GM19324 (cell line): ENCODE results near the gene OBSCN.

Source experiments
- ATAC-seq: cut with Tn5 transposase; IDR thresholded peaks from one replicate; pipeline ENCODE4 v1.9.1; 2021; ENCODE audit warnings: mild to moderate bottlenecking, moderate library complexity; ENCODE audit not compliant: unreplicated experiment, low FRiP score

Gene OBSCN

DNA sequence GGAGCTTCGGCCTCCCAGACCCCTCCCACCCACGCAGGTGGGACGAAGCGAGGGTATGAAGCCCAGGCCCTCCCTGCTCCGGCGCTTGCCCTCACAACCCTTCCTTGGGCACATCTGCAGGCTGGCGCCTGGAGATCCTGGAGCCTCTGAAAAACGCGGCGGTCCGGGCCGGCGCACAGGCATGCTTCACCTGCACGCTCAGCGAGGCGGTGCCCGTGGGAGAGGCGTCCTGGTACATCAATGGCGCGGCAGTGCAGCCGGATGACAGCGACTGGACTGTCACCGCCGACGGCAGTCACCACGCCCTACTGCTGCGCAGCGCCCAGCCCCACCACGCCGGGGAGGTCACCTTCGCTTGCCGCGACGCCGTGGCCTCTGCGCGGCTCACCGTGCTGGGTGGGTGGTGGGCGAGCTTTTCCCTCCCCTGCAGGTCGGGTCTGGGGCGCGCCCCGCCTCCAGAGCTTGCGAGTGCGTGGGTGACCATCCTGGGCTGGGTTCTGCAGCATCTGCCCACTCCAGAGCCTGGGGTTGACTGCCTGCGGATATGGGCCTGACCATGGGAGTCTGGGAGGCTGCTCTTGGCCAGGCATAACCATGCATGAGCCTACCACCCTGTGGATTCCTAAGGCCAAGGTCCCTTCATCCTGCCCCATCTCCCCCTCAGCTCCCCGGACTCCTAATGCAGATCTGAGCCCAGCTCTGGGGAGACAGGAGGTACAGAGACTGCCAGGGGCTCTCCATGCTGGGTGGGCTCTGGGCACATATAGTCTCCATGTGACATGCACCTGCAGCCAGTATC lies 108.9 kb downstream of the OBSCN start:
- ATAC-seq: no peak

DNA sequence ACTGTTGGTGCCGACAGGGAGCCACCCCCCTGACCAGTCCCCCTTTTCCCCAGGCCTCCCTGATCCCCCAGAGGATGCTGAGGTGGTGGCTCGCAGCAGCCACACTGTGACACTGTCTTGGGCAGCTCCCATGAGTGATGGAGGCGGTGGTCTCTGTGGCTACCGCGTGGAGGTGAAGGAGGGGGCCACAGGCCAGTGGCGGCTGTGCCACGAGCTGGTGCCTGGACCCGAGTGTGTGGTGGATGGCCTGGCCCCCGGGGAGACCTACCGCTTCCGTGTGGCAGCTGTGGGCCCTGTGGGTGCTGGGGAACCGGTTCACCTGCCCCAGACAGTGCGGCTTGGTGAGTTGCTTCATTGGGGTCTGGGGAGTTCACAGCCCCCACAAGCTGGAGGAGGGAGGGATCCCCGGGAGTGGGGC lies 109.6 kb downstream of the OBSCN start:
- no peak for ATAC-seq

DNA sequence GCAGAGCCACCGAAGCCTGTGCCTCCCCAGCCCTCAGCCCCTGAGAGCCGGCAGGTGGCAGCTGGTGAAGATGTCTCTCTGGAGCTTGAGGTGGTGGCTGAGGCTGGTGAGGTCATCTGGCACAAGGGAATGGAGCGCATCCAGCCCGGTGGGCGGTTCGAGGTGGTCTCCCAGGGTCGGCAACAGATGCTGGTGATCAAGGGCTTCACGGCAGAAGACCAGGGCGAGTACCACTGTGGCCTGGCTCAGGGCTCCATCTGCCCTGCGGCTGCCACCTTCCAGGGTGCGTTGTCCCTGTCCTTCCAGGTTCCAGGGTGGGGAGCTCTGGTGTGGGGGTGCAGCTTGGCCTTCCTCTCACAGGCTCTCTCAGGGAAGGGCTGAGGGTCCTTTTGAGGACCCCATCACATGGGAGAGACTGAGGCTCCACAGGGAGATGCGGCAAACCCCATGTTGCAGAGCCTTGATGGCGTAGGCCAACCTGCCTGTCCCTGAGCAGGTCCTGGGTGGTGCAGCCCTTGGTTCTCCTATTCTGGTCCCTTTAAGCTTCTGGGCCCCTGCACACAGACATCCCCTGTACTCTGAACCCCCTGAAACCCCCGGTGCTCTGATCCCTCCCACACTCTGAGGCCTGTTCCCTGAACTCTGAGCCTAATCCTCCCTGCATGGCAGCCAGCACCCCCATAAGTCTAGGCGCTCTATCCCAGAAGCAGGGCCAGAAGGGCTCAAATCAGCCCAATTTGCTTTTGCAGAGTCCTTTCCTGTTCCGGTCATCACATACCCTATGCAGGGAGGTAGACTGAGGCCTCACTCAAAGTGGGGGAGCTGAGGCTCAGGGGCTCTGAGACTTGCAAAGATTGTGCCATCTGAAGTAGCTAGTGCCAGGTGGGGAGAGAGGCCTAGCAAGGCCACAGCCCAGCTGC lies 110.3 kb downstream of the OBSCN start:
- no peak for ATAC-seq

DNA sequence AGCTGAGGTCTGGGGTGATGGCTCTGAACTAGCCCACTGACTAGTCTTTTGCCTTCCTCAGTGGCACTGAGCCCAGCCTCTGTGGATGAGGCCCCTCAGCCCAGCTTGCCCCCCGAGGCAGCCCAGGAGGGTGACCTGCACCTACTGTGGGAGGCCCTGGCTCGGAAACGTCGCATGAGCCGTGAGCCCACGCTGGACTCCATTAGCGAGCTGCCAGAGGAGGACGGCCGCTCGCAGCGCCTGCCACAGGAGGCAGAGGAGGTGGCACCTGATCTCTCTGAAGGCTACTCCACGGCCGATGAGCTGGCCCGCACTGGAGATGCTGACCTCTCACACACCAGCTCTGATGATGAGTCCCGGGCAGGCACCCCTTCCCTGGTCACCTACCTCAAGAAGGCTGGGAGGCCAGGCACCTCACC lies 111.0 kb downstream of the OBSCN start:
- ATAC-seq: no peak

DNA sequence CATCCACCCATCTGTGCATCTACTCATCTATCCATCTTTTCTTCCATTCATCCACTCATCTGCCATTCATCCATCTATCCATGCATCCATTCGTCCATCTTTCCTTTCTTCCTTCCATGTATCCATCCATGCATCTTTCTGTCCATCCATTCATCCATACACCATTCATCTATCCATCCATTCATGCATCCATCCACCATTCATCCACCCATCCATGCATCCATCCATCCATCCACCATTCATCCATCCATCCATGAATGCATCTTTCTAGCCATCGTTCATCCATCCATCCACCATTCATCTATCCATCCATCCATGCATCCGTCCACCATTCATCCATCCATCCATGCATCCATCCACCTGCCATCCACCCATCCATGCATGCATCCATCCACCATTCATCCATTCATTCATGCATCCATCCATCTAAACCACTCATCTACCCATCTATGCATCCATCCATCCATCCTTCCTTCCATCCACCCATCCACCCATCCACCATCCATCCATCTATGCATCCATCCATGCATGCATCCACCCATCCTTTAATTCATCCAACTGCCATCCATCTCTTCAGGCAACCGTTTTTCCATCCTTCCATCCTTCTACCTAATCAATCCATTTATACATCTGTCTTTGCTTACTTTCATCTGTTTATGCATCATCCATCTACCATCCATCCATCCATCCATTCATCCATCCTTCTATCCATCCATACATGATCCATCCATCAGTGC lies 111.7 kb downstream of the OBSCN start:
- no peak for ATAC-seq

DNA sequence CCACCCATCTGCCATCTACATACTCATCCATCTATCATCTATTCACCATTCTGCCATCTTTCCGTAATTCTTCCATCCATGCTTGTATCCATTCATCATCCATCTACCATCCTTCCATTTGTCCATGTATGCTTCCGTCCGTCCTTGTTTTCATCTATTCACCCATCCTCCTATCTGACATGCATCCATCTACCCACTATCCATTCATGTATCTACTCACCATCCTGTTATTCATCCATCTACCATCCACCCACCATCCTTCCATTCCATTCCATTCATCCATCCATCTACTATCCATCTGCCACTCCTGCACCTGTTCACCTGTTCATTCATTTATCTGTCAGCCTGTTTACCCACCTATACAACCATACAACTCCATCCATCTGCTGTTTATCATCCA lies 112.5 kb downstream of the OBSCN start:
- no peak for ATAC-seq

DNA sequence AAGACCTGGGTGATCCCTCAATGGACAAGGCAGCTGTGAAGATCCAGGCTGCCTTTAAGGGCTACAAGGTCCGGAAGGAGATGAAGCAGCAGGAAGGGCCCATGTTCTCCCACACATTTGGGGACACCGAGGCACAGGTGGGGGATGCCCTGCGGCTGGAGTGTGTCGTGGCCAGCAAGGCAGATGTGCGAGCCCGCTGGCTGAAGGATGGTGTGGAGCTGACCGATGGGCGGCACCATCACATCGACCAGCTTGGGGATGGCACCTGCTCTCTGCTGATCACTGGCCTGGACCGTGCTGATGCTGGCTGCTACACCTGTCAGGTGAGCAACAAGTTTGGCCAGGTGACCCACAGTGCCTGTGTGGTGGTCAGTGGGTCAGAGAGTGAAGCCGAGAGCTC lies 113.6 kb downstream of the OBSCN start:
- no peak for ATAC-seq

DNA sequence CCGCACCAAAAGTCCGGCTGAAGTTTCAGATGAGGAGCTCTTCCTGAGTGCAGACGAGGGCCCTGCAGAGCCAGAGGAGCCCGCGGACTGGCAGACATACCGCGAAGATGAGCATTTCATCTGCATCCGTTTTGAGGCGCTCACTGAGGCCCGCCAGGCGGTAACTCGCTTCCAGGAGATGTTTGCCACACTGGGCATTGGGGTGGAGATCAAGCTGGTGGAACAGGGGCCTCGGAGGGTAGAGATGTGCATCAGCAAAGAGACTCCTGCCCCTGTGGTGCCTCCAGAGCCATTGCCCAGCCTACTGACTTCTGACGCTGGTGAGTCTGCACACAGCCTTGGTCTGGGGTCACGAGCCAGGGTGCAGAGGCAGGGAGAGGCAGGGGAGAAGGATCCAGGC lies 114.1 kb downstream of the OBSCN start:
- no peak for ATAC-seq

DNA sequence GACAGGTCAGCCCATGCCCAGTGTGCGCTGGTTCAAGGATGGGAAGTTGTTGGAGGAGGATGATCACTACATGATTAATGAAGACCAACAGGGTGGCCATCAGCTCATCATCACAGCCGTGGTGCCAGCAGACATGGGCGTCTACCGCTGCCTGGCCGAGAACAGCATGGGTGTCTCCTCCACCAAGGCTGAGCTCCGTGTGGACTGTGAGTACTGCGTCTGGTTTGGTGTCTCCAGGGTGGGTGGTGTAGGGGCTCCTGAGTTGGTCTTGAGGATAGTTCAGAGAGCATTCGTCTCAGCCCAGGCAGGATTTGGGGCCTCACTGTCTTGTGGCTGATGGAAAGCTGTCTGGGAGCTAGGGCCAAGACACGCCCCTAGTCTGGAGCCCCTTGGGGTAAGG lies 115.6 kb downstream of the OBSCN start:
- no peak for ATAC-seq

DNA sequence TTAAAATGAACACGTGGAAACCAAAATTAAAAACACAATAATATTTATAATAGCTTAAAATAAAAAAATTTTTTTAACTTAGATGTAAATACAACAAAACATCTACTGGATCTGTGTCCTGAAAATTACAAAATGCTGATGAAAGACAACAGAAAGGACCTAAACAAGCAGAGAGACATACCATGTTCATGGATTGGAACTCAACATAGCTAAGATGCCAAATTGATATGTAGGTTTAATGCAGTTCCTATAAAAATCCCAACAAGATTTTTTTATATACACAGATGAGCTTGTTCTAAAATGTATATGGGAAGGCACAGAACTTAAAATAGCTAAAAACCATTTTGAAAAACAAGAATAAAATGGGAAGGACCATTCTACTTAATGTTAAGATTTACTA lies 117.4 kb downstream of the OBSCN start:
- ATAC-seq: no peak

DNA sequence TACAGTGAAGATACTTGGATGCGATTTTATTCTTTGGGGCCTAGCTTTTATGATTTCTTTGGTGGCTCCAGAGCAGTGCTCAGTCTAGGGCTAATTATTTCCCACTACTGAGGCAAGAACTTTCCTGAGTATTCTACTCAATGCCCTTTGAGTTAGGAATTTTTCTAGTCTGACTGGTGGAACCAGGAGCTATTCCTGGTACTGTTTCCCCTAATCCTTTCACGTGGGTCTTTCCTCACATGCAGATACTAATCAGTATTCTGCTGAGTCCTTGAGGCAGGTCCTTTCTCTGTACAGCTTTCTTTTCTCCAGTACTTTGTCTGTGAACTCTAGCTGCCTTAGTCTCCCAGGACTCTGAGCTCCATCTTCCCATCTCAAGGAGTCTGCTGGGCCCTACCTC lies 122.0 kb downstream of the OBSCN start:
- no peak for ATAC-seq

DNA sequence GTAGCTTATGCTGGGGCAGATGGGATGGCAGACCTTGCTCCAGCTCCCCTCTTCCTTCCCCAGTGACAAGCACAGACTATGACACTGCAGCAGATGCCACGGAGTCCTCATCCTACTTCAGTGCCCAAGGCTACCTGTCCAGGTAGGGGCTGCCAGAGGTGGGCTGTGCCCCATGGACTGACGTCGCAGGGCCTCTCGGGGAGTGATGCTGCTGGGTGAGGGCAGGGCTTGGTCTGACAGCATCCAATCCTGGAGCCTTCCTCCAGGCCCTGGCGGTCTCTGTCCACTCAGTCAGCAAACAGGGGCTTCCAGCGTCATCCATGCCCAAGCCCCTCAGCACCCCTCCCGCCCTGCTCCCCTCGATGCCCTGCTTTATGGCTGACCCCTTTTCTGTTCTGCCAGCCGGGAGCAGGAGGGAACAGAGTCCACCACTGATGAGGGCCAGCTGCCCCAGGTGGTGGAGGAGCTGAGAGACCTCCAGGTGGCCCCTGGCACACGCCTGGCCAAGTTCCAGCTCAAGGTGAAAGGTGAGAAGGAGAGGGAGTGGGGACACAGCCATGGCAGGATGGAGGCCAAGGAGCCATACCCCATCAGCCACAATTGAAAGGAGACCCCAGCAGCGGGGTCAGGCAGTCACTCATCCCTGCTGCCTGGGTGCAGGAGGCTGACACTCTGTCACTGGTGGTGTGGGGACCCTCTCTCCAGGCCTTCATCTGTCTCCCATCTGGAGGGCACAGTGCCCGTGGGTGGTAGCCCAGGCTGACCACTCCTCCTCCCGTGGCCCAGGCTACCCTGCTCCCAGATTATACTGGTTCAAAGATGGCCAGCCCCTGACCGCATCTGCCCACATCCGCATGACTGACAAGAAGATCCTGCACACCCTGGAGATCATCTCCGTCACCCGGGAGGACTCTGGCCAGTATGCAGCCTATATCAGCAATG lies 125.2 kb downstream of the OBSCN start:
- ATAC-seq: no peak

DNA sequence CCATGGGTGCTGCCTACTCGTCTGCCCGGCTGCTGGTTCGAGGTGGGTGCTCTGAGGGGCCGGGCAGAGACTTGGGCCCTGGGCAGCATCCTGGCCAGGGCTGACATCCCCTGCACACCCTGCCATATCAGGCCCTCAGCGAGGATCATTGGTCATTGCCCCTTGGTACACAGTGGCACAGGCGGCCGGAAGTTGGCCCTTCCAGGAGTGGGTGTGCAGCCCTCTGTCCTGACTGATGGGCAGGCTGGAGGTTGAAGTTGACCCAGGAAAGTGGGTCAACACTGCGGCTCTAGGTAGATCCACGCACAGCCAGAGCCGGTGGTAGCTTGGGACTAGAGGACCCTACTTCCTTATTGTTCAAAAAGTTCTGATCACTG lies 125.9 kb downstream of the OBSCN start:
- no peak for ATAC-seq

DNA sequence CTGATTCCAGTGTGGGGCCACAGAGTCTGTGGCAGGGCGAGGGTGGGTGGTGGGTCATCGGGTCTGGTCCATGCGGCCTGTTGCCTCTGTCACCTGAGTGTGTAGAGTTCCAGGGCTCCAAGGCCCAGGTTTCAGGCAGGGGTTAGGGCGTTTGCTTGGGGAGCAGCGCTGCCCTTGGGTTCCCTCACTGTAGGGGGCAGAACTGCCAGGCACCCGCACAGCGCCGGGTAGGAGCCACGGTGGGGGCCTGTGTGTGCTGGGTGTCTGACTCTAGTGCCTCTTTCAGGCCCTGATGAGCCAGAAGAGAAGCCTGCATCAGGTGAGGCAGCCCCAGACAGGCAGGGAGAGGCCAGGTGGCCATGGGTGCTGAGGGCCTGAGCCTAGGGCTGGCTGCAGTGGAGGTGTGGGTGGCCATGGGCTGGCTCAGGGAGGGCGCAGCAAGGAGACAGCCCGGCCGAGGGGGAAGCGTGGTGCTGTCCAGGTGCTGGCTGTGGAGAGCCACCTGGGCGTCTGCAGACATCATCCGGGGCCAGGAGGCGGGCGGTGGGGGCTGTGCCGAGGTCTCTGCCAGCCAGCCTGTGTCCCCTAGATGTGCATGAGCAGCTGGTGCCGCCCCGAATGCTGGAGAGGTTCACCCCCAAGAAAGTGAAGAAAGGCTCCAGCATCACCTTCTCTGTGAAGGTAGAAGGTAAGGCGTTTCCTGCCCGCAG lies 126.5 kb downstream of the OBSCN start:
- no peak for ATAC-seq

DNA sequence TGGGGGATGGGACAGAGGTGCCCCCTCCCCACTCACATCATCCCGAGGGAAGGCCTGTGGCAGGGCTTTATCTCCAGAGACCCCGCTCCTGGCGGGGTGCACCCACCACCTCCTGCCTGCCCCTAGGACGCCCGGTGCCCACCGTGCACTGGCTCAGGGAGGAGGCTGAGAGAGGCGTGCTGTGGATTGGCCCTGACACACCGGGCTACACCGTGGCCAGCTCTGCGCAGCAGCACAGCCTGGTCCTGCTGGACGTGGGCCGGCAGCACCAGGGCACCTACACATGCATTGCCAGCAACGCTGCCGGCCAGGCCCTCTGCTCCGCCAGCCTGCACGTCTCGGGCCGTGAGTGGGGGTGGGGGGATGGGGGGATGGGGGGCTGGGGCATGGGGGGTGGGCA lies 127.1 kb downstream of the OBSCN start:
- ATAC-seq: no peak

DNA sequence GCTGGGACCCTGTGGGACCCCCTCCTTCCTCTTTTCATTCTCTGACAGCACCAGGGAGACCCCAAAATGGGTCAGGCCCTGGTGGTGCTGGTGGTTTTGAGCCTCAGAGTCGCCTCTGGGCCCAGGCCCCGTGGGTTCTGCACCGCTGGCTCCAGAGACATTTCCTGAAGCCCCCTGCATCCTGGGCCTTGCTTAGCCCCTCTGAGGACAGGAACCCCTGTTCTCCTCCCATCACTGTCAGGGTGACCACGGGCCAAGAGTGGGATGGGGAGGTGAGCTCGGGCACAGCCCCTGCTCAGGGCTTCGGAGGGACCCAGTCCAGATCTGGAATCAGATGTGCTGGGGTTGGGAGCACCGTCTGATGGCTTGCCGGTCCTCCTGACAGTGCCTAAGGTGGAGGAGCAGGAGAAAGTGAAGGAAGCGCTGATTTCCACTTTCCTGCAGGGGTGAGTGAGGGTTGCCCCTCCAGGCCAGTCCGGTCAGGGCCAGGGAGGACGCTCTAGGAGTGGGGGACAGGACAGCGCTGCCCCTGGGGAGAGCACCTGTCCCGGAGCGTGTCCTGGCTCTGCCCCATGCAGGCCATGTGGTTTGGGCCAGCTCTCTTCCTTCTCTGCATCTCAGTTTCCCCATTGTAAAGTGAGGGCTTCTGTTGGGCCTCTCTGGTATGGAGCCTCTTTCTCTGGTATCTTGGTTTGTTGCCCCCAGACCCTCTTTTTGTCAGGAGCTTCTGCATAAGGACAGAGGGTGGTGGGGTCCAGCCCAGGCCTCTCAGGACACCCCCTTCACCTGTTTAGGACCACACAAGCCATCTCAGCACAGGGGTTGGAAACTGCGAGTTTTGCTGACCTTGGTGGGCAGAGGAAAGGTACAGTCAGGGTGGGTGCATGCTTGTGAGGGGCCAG lies 127.8 kb downstream of the OBSCN start:
- ATAC-seq: no peak

DNA sequence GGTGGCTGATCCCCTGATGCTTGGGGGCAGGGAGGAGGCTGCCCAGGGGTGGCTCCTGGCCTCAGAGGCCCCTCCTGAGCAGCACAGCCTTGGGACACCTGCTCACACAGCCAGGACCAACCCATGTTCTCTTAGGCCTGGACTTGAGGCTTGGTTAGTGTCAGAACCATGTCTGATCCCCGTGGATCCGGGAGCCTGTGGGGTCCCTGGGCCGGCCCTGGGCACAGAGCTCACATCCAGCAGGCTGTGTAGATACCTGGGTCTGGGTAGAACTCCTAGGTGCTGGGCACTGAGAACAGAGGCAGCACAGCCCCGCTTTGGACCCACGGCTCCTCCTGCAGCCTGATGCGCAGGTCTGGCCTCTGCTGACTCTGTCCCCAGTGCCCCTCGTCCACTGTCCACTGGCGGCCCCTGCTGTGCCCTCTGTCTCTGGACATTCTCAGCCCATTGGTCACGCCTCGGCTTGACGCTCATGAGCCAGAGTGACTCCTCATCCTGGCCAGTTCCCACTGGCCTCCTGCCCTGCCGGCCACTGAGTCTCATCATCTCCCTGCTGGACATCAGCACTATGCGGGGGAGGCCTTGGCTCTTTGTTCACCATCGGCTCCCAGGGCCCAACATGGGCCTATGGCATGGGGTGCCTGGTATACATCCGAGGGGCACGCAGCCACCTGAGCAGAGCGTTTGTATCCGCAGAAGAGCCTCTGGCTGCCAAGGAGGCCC lies 128.6 kb downstream of the OBSCN start:
- no peak for ATAC-seq
